MV-4-11 (cell line): ENCODE results near the gene ZC3HAV1.
A peak's percentile ranks its signal among the peaks of the same experiment; 100 is the strongest.
"Not testable (repeated sequence)": the region's sequence is repeated elsewhere in the genome, so short reads cannot be mapped to it uniquely, and the experiment has no call there.

ENCODE experiments used
- DNase-seq: peaks from one replicate; lab custom pipeline; 2025; lab: John Stamatoyannopoulos, UW

Gene ZC3HAV1

GRCh38 chr7:139109188-139109982 lies at the start of gene ZC3HAV1:
Gene ZC3HAV1, minus strand, starts transcription at chr7:139109720. Its CDS starts 389 bp downstream, at chr7:139109331.
- DNase-seq, result peak; percentile 96

GRCh38 chr7:139153832-139154231 lies 44.3 kb upstream of the ZC3HAV1 start:
- peak; percentile 40 for DNase-seq

- no peak for DNase-seq
Observed at GRCh38 chr7:139152149-139152548, 42.6 kb upstream of the ZC3HAV1 start.

- no peak for DNase-seq
Observed at GRCh38 chr7:139139150-139139549, 29.6 kb upstream of the ZC3HAV1 start.

- peak; percentile 88 for DNase-seq
Observed at GRCh38 chr7:139133335-139134139, 24.0 kb upstream of the ZC3HAV1 start.

GRCh38 chr7:139132887-139133286 lies 23.4 kb upstream of the ZC3HAV1 start:
- no peak for DNase-seq

- DNase-seq, result peak; percentile 100
Observed at GRCh38 chr7:139131601-139132041, 22.1 kb upstream of the ZC3HAV1 start.

GRCh38 chr7:139129814-139130213 lies 20.3 kb upstream of the ZC3HAV1 start:
- DNase-seq, result not testable (repeated sequence)

- peak; percentile 40 for DNase-seq
Observed at GRCh38 chr7:139127648-139128047, 18.1 kb upstream of the ZC3HAV1 start.

GRCh38 chr7:139125657-139126056 lies 16.1 kb upstream of the ZC3HAV1 start:
- no peak for DNase-seq

GRCh38 chr7:139124995-139125394 lies 15.5 kb upstream of the ZC3HAV1 start:
- not testable (repeated sequence) for DNase-seq

- no peak for DNase-seq
Observed at GRCh38 chr7:139124084-139124914, 14.8 kb upstream of the ZC3HAV1 start.

- no peak for DNase-seq
Observed at GRCh38 chr7:139119486-139119849, 9.9 kb upstream of the ZC3HAV1 start.

- peak; percentile 83 for DNase-seq
Observed at GRCh38 chr7:139118805-139119485, 9.4 kb upstream of the ZC3HAV1 start.

- DNase-seq, result peak; percentile 54
Observed at GRCh38 chr7:139118234-139118804, 8.8 kb upstream of the ZC3HAV1 start.

GRCh38 chr7:139117599-139118233 lies 8.2 kb upstream of the ZC3HAV1 start:
- no peak for DNase-seq

GRCh38 chr7:139116999-139117398 lies 7.5 kb upstream of the ZC3HAV1 start:
- no peak for DNase-seq

- no peak for DNase-seq
Observed at GRCh38 chr7:139115104-139115503, 5.6 kb upstream of the ZC3HAV1 start.

GRCh38 chr7:139114585-139114984 lies 5.1 kb upstream of the ZC3HAV1 start:
- no peak for DNase-seq

GRCh38 chr7:139114018-139114417 lies 4.5 kb upstream of the ZC3HAV1 start:
- DNase-seq, result no peak
